ENCODE measurements around the gene MRPL44.

DNA sequence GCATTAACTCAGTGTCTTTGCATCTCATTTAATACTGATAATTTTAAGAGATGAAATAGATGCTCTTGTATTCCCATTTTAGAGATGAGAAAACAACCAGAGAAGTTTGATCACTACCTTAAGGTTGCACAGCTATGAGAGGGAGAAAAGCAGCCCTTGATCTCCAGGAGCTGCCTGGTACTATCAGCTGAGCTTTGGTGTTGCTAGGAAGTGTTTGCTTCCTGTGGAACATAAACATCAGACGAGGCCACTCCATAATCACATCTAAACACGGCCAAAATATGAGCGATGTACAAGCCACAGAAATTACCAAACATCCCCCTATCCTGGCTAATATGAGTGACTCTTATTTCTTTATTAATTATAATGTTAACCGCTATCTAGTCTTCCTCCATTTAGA lies 11.5 kb upstream of the MRPL44 start:
- TF ChIP-seq EP300 (IDR thresholded peaks at IDR 0.05) (no peak), POLR2AphosphoS5 (IDR thresholded peaks at IDR 0.05) (no peak), POLR2A (IDR thresholded peaks at IDR 0.05) (no peak)
- TF ChIP-seq, protein P1, sequence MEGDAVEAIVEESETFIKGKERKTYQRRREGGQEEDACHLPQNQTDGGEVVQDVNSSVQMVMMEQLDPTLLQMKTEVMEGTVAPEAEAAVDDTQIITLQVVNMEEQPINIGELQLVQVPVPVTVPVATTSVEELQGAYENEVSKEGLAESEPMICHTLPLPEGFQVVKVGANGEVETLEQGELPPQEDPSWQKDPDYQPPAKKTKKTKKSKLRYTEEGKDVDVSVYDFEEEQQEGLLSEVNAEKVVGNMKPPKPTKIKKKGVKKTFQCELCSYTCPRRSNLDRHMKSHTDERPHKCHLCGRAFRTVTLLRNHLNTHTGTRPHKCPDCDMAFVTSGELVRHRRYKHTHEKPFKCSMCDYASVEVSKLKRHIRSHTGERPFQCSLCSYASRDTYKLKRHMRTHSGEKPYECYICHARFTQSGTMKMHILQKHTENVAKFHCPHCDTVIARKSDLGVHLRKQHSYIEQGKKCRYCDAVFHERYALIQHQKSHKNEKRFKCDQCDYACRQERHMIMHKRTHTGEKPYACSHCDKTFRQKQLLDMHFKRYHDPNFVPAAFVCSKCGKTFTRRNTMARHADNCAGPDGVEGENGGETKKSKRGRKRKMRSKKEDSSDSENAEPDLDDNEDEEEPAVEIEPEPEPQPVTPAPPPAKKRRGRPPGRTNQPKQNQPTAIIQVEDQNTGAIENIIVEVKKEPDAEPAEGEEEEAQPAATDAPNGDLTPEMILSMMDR (IDR thresholded peaks at IDR 0.05) = no peak

All from stomach (tissue), 4 donors.